Activated naive CD4-positive, alpha-beta T cell treated with anti-CD3 and anti-CD28 coated beads, Interleukin-2, amount 50 U/mL, for 16 hours (primary cell): ENCODE measurements around the gene RASSF1.
"Not testable (repeated sequence)": the region's sequence is repeated elsewhere in the genome, so short reads cannot be mapped to it uniquely, and the experiment has no call there.

Experiments
- DNase-seq: peaks from one replicate; pipeline ENCODE4 v3.0.0-alpha.2; 2020

The RASSF1 gene

GRCh38 chr3:50322386-50323091 lies 18.1 kb downstream of the RASSF1 start, which contains the start of gene HYAL2:
TSS of gene HYAL2 (minus strand) at chr3:50322745. CDS start at chr3:50320489, 2,256 bp downstream.
- DNase-seq = no peak

GRCh38 chr3:50322115-50322385 lies 18.6 kb downstream of the RASSF1 start:
- no peak for DNase-seq

- peak; percentile 86 for DNase-seq
Observed at GRCh38 chr3:50321336-50322114, 19.1 kb downstream of the RASSF1 start.

GRCh38 chr3:50320853-50321335 lies 19.7 kb downstream of the RASSF1 start:
- peak; percentile 73 for DNase-seq

- no peak for DNase-seq
Observed at GRCh38 chr3:50319894-50320625, 20.6 kb downstream of the RASSF1 start.

- DNase-seq = no peak
Observed at GRCh38 chr3:50319181-50319893, 21.3 kb downstream of the RASSF1 start.

- no peak for DNase-seq
Observed at GRCh38 chr3:50318615-50319014, 22.0 kb downstream of the RASSF1 start.

- DNase-seq = no peak
Observed at GRCh38 chr3:50318163-50318562, 22.5 kb downstream of the RASSF1 start.

GRCh38 chr3:50317300-50317699 lies 23.3 kb downstream of the RASSF1 start:
- no peak for DNase-seq

- DNase-seq = peak; percentile 53
Observed at GRCh38 chr3:50316657-50317242, 23.9 kb downstream of the RASSF1 start.

- no peak for DNase-seq
Observed at GRCh38 chr3:50314816-50315215, 25.8 kb downstream of the RASSF1 start.

GRCh38 chr3:50314342-50314741 lies 26.3 kb downstream of the RASSF1 start:
- DNase-seq = no peak

GRCh38 chr3:50312041-50312440 lies 28.6 kb downstream of the RASSF1 start:
- not testable (repeated sequence) for DNase-seq

GRCh38 chr3:50304601-50305000 lies 36.0 kb downstream of the RASSF1 start:
- DNase-seq = no peak

GRCh38 chr3:50303013-50303815 lies 37.4 kb downstream of the RASSF1 start, which contains the start of gene HYAL1:
TSS of gene HYAL1 (minus strand) at chr3:50303574. CDS start at chr3:50302956, 618 bp downstream.
- DNase-seq = no peak

GRCh38 chr3:50302095-50303012 lies 38.3 kb downstream of the RASSF1 start:
- DNase-seq = no peak

- DNase-seq = no peak
Observed at GRCh38 chr3:50300681-50301254, 39.9 kb downstream of the RASSF1 start.

- DNase-seq = no peak
Observed at GRCh38 chr3:50299929-50300680, 40.5 kb downstream of the RASSF1 start.

GRCh38 chr3:50299638-50299928 lies 41.1 kb downstream of the RASSF1 start:
- no peak for DNase-seq
